T-cell (primary cell): Measurements from ENCODE around the gene ADK. TPM values are rescaled to one million over a fixed set of nuclear protein-coding genes. Genes with fewer than 3 reads are reported as not detected.

Source experiments
- ATAC-seq, 4 experiments: fragments of 200-7000 bp in 3 of 4; fragments of 150-1000 bp in 1 of 4; cut with Tn5 transposase; replicated peaks in 1 of 4; 1 replicate in 3 of 4; 2 replicates in 1 of 4; pipeline ENCODE4 v1.10.0; 2021; ENCODE audit warnings: moderate library complexity in 3 of 4, mild to moderate bottlenecking in 2 of 4, moderate number of reproducible peaks in 1 of 4
- CTCF ChIA-PET, 2 donors: fragments of 300-600 bp; sonication (Branson Sonifier 250); formaldehyde crosslinking; loops; one replicate each; lab custom pipeline; 2022; ENCODE audit warnings: antibody characterized with exemption in 2 of 2; lab: Charles Lee
- POLR2A ChIA-PET, 2 donors: fragments of 300-600 bp; sonication (Branson Sonifier 250); formaldehyde crosslinking; loops; one replicate each; lab custom pipeline; 2022; ENCODE audit warnings: antibody characterized with exemption in 2 of 2; lab: Charles Lee
- DNase-seq, 35 experiments: peaks; one replicate each; pipeline versions ENCODE4 v3.0.0 to v3.0.0-alpha.2; 2013 to 2023
- H3K27ac ChIP-seq: one replicate; pipeline ENCODE4 v1.5.1; 2013; ENCODE audit warnings: low read length
- H3K27me3 ChIP-seq, 2 experiments: replicated peaks in 1 of 2; 1 replicate in 1 of 2; 2 replicates in 1 of 2; pipeline versions ENCODE4 v1.6.1 to v1.7.0; 2013; ENCODE audit warnings: low read length in 1 of 2, mixed read lengths in 1 of 2; ENCODE audit not compliant: control insufficient read depth in 2 of 2, insufficient read depth in 2 of 2; ENCODE audit errors: extremely low read depth in 1 of 2
- H3K36me3 ChIP-seq, 2 donors: 1 replicate in 1 of 2; 2 replicates in 1 of 2; pipeline versions ENCODE4 v1.6.1 to v1.7.0; 2013; ENCODE audit warnings: low read length in 1 of 2; ENCODE audit not compliant: control insufficient read depth in 2 of 2, insufficient read depth in 1 of 2; ENCODE audit errors: extremely low read depth in 1 of 2
- H3K4me1 ChIP-seq, 2 experiments: 1 replicate in 1 of 2; 2 replicates in 1 of 2; pipeline versions ENCODE4 v1.6.1 to v1.7.0; 2013; ENCODE audit warnings: low read length in 2 of 2, mixed read lengths in 1 of 2; ENCODE audit not compliant: insufficient read depth in 2 of 2, control insufficient read depth in 1 of 2; ENCODE audit errors: extremely low read depth in 1 of 2
- H3K4me3 ChIP-seq, 2 donors: 1 replicate in 1 of 2; 2 replicates in 1 of 2; pipeline versions ENCODE4 v1.5.1 to v1.7.0; 2013; ENCODE audit warnings: mild to moderate bottlenecking in 2 of 2, low read length in 1 of 2, moderate library complexity in 1 of 2; ENCODE audit not compliant: control insufficient read depth in 1 of 2; ENCODE audit errors: extremely low read depth in 1 of 2
- H3K9me3 ChIP-seq: 2 replicates; pipeline ENCODE4 v1.7.0; 2013
- H3K27ac Mint-ChIP-seq, 2 donors: one replicate each; pipeline ENCODE4 v1.8.0; 2020 to 2021; ENCODE audit warnings: mild to moderate bottlenecking in 2 of 2, mixed read lengths in 2 of 2
- H3K27me3 Mint-ChIP-seq, 2 donors: one replicate each; pipeline ENCODE4 v1.8.0; 2021 to 2022; ENCODE audit warnings: mixed read lengths in 2 of 2
- H3K36me3 Mint-ChIP-seq: one replicate; pipeline ENCODE4 v1.8.0; 2021; ENCODE audit warnings: mixed read lengths
- H3K4me1 Mint-ChIP-seq, 3 donors: one replicate each; pipeline ENCODE4 v1.8.0; 2020 to 2022; ENCODE audit warnings: mixed read lengths in 3 of 3, mild to moderate bottlenecking in 1 of 3
- H3K4me3 Mint-ChIP-seq, 3 donors: one replicate each; pipeline ENCODE4 v1.8.0; 2020 to 2022; ENCODE audit warnings: mild to moderate bottlenecking in 3 of 3, mixed read lengths in 3 of 3, moderate library complexity in 3 of 3
- H3K9me3 Mint-ChIP-seq, 3 donors: one replicate each; pipeline ENCODE4 v1.8.0; 2020 to 2022; ENCODE audit warnings: mixed read lengths in 3 of 3
- WGBS: methylation state at CpG from one replicate; pipeline ENCODE4 v1.1.5; 2013; ENCODE audit warnings: missing lambda C conversion rate; ENCODE audit not compliant: insufficient coverage; 5-methylcytosine and 5-hydroxymethylcytosine counted together
- total RNA-seq, 35 experiments: library from RNA in 6 of 35; stranded (reverse) in 6 of 35; fragments of 120-200 nt in 1 of 35; gene quantifications; one replicate each; pipeline versions ENCODE4 v1.2.1 to v1.2.4 and lab custom pipeline; 2013 to 2026

The ADK gene
- total RNA-seq, 5 donors from 2014 or later (not counting 1 experiment from before 2014, with no cell fraction given) = 20.7 to 32.8 (median 23.6) TPM

GRCh38 chr10:74434547-74434946 lies 283.5 kb downstream of the ADK start:
- Histone ChIP-seq H3K36me3 (no peaks in the 10 kb centered on the region), H3K4me3 (no peak overlapping the region), H3K27me3 (no peaks in the 10 kb centered on the region), H3K27ac (no peak overlapping the region), H3K9me3 (no peaks in the 10 kb centered on the region), H3K4me1 (peaks cover 0 to 8% of the 10 kb centered on the region in 2 experiments)
- H3K36me3 Mint-ChIP-seq = peaks cover 39% of the 10 kb centered on the region
- H3K27me3 Mint-ChIP-seq = no peaks in the 10 kb centered on the region
- ATAC-seq (no peak), DNase-seq (no peak)
- H3K27ac Mint-ChIP-seq = no peak overlapping the region
- H3K9me3 Mint-ChIP-seq = no peaks in the 10 kb centered on the region
- POLR2A ChIA-PET = no interaction called here
- no peak overlapping the region for H3K4me3 Mint-ChIP-seq
- WGBS = no CpG with 5 or more reads among the region's 1 CpG
- CTCF ChIA-PET = no interaction called here
- peaks cover 22 to 25% (median 23%) of the 10 kb centered on the region in 3 donors for H3K4me1 Mint-ChIP-seq

GRCh38 chr10:74436523-74437170 lies 285.6 kb downstream of the ADK start:
- H3K9me3 ChIP-seq = no peaks in the 10 kb centered on the region
- DNase-seq = no peak
- ChIA-PET CTCF (no interaction called here), POLR2A (no interaction called here)
- H3K36me3 Mint-ChIP-seq = peaks cover 36% of the 10 kb centered on the region
- no peaks in the 10 kb centered on the region for H3K27me3 ChIP-seq
- no peaks in the 10 kb centered on the region for H3K27me3 Mint-ChIP-seq
- H3K36me3 ChIP-seq = no peaks in the 10 kb centered on the region
- H3K4me3 ChIP-seq = no peak overlapping the region
- H3K4me1 ChIP-seq = peaks cover 0 to 8% of the 10 kb centered on the region in 2 experiments
- WGBS = 93% methylated on average over 3 of the region's 3 CpGs
- no peak for ATAC-seq
- H3K4me3 Mint-ChIP-seq = no peak overlapping the region
- peaks cover 22 to 25% (median 23%) of the 10 kb centered on the region in 3 donors for H3K4me1 Mint-ChIP-seq
- no peaks in the 10 kb centered on the region for H3K9me3 Mint-ChIP-seq
- no peak overlapping the region for H3K27ac ChIP-seq
- H3K27ac Mint-ChIP-seq = peak overlapping the region in 1 of 2 donors; percentile 56

GRCh38 chr10:74437822-74438221 lies 286.8 kb downstream of the ADK start:
- POLR2A ChIA-PET = no interaction called here
- H3K27me3 Mint-ChIP-seq = no peaks in the 10 kb centered on the region
- H3K36me3 Mint-ChIP-seq = peaks cover 39% of the 10 kb centered on the region
- H3K4me1 Mint-ChIP-seq = peaks cover 22 to 24% (median 24%) of the 10 kb centered on the region in 3 donors
- CTCF ChIA-PET = interaction anchor here in 1 of 2 donors (1.4 kb wide), 1 partner anchor 18 kb away, joined by 3 read pairs; no protein-coding TSS in a partner anchor
- DNase-seq = no peak
- H3K4me3 Mint-ChIP-seq = no peak overlapping the region
- no peaks in the 10 kb centered on the region for H3K9me3 Mint-ChIP-seq
- Histone ChIP-seq H3K4me1 (peaks cover 0 to 8% of the 10 kb centered on the region in 2 experiments), H3K9me3 (no peaks in the 10 kb centered on the region), H3K27ac (no peak overlapping the region), H3K27me3 (no peaks in the 10 kb centered on the region), H3K36me3 (no peaks in the 10 kb centered on the region), H3K4me3 (no peak overlapping the region)
- ATAC-seq = no peak
- no peak overlapping the region for H3K27ac Mint-ChIP-seq

- ATAC-seq (no peak), DNase-seq (no peak)
- POLR2A ChIA-PET = no interaction called here
- no peaks in the 10 kb centered on the region for H3K9me3 Mint-ChIP-seq
- H3K36me3 ChIP-seq = no peaks in the 10 kb centered on the region
- no peak overlapping the region for H3K27ac ChIP-seq
- no CpG with 5 or more reads among the region's 1 CpG for WGBS
- peaks cover 0 to 8% of the 10 kb centered on the region in 2 experiments for H3K4me1 ChIP-seq
- H3K4me3 Mint-ChIP-seq = no peak overlapping the region
- H3K4me1 Mint-ChIP-seq = peaks cover 22 to 26% (median 26%) of the 10 kb centered on the region in 3 donors
- H3K9me3 ChIP-seq = no peaks in the 10 kb centered on the region
- no peak overlapping the region for H3K4me3 ChIP-seq
- H3K36me3 Mint-ChIP-seq = peaks cover 35% of the 10 kb centered on the region
- no peaks in the 10 kb centered on the region for H3K27me3 ChIP-seq
- no peaks in the 10 kb centered on the region for H3K27me3 Mint-ChIP-seq
- CTCF ChIA-PET = interaction anchor here in 1 of 2 donors (1.4 kb wide), 1 partner anchor 20 kb away, joined by 3 read pairs; no protein-coding TSS in a partner anchor
- H3K27ac Mint-ChIP-seq = peak overlapping the region in 1 of 2 donors; percentile 25
Observed at GRCh38 chr10:74439213-74439612, 288.2 kb downstream of the ADK start.

GRCh38 chr10:74445493-74445892 lies 294.5 kb downstream of the ADK start:
- H3K27ac ChIP-seq = no peak overlapping the region

GRCh38 chr10:74450602-74451001 lies 299.6 kb downstream of the ADK start:
- CTCF ChIA-PET = interaction anchor here in 1 of 2 donors (0.6 to 0.7 kb wide), 2 partner anchors 8 to 10 kb away, joined by 4 to 6 read pairs; no protein-coding TSS in a partner anchor
- peaks cover 0 to 3% of the 10 kb centered on the region in 2 experiments for H3K4me1 ChIP-seq
- no peak overlapping the region for H3K27ac Mint-ChIP-seq
- POLR2A ChIA-PET = interaction anchor here in 1 of 2 donors (0.6 to 0.7 kb wide), 2 partner anchors 79 to 471 kb away, joined by 6 to 10 read pairs; no protein-coding TSS in a partner anchor
- H3K27ac ChIP-seq = no peak overlapping the region
- no peak for ATAC-seq
- H3K27me3 ChIP-seq = no peaks in the 10 kb centered on the region
- no peak overlapping the region for H3K4me3 Mint-ChIP-seq
- H3K4me3 ChIP-seq = no peak overlapping the region
- no peaks in the 10 kb centered on the region for H3K27me3 Mint-ChIP-seq
- peaks cover 0 to 3% of the 10 kb centered on the region in 2 donors for H3K36me3 ChIP-seq
- no peak for DNase-seq
- H3K4me1 Mint-ChIP-seq = peaks cover under 1 to 5% (median 4%) of the 10 kb centered on the region in 3 donors
- no peaks in the 10 kb centered on the region for H3K9me3 Mint-ChIP-seq
- no peaks in the 10 kb centered on the region for H3K9me3 ChIP-seq
- H3K36me3 Mint-ChIP-seq = peaks cover 7% of the 10 kb centered on the region

More at GRCh38 chr10:74445493-74445892, 294.5 kb downstream of the ADK start:
- no peak overlapping the region for H3K4me3 Mint-ChIP-seq
- no peak overlapping the region for H3K27ac Mint-ChIP-seq
- ChIA-PET CTCF (no interaction called here), POLR2A (no interaction called here)
- DNase-seq = peak in 1 of 35 experiments; percentile 16
- no peak overlapping the region for H3K4me3 ChIP-seq
- no peaks in the 10 kb centered on the region for H3K9me3 ChIP-seq
- peaks cover 13% of the 10 kb centered on the region for H3K36me3 Mint-ChIP-seq
- peaks cover 12 to 18% (median 13%) of the 10 kb centered on the region in 3 donors for H3K4me1 Mint-ChIP-seq
- H3K36me3 ChIP-seq = no peaks in the 10 kb centered on the region
- H3K27me3 ChIP-seq = no peaks in the 10 kb centered on the region
- H3K9me3 Mint-ChIP-seq = no peaks in the 10 kb centered on the region
- ATAC-seq = peak in 3 of 4 experiments; percentile 53 to 68 (median 55)
- peaks cover 0 to 5% of the 10 kb centered on the region in 2 experiments for H3K4me1 ChIP-seq
- H3K27me3 Mint-ChIP-seq = no peaks in the 10 kb centered on the region
